NCI-H2171 treated with DMSO at 0.1 percent for 48 hours (cell line): ENCODE results near the gene USH1G.
A peak's percentile ranks its signal among the peaks of the same experiment; 100 is the strongest.

ENCODE experiments used
- DNase-seq: peaks from one replicate; lab custom pipeline; 2025; lab: John Stamatoyannopoulos, UW

Gene USH1G

GRCh38 chr17:74903034-74903433, 20.0 kb downstream of the USH1G start:
- no peak for DNase-seq

DNA sequence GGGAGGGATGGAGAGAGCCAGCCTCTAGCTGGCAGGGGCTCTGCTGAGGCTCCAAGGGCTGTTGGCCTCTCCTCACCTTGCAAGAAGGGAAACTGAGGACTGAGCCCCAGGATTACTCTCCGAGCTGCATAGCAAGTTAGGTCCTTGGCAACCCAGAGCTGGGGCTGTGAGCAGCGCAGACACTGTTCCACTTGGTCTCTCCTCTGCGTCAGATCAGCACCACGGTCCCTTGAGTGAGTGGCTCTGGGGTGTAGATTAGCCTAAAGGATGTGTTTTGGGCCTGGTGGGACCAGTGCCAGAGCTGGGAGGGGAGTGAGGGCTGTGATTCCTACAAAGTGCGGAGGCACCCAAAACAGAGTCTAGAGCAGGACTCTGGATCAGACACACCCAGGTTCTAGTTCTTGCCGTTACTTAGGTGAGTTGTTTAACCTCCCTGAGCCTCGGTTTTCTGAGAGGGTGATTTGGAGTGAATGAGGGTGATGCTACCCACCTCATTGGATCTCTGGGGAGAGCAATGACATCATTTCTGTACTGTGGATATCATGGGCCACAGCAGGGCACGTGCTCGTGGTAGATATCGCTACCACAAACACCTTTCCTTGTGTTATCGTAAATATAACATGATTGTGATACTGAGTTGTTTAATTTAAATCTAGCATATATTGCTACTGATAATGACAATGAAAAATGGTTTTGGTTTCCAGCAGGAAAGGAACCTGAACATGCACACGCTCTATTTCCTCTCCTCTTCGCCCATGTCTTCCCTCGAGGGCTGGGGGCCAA, 21.5 kb downstream of the USH1G start:
- DNase-seq, result no peak

DNA sequence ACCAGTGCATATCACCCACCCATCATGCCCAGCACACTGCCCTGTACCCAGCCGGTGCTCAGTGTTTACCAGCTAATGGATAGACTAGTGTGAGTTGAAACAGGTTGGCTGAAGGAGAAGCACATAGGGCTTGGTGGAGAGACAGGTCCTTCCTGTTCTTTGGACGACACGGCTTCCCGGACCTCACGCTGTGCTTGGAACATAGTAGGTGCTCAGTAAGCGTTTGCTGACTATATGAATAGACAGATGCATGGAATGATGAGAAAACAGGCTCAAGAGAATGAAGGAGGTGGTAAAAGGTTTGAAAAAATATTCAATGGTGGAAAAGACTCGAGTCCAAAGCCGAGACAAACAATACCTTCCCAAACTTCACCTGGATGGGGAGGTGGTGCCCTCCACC, 22.8 kb downstream of the USH1G start:
- no peak for DNase-seq

GRCh38 chr17:74898376-74898946, 24.6 kb downstream of the USH1G start:
- DNase-seq, result no peak

- DNase-seq, result no peak
Measured at GRCh38 chr17:74893936-74894671, 29.0 kb downstream of the USH1G start.

DNA sequence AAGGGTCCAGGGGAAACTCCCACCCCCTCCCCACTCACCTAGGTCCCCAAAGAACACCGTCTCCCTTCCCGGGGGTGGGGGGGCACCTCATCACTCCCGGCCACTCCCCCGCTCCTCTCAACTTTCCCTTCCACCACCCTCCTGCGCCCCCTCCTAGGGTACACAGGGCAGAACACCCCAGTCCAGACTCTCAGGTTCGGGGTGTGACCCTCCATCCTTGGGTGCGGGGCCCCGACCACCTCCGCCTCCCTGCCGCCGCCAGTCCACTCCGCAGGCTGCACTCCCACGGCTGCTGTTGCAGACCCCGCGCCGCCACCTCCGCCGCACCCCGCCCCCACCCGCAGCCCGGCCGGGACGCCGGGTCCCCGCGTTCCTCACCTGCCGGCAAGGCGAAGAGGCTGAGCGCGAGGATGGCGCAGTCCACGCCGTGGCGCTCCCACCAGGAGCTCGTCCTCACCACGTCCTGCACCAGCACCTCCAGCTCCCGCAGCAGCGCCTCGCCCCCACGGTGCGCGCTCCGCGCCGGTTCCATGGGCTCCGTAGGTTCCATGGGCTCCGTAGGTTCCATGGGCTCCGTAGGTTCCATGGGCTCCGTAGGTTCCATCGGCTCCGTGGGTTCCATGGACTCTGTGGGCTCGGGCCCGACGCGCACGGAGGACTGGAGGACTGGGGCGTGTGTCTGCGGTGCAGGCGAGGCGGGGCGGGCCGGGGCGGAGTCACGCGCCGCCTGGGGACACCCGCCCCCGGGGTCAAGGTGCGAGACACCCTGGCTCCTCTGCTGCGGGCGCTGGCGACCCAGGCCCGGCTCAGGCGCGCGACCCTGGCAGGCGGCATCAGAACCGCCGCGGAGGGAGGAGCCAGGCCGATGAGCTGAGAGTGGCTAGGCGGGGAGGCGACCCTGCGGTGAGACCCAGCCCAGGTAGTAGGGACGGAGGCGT, 29.8 kb downstream of the USH1G start, which contains the start of gene FADS6:
TSS of gene FADS6 (minus strand) at position 660 of the 938 bp plus-strand sequence. CDS start at position 622, 38 bp downstream.
- no peak for DNase-seq

GRCh38 chr17:74892013-74892841, 30.8 kb downstream of the USH1G start:
- DNase-seq, result no peak

- DNase-seq, result no peak
Measured at GRCh38 chr17:74890554-74890953, 32.5 kb downstream of the USH1G start.

GRCh38 chr17:74888469-74888868, 34.6 kb downstream of the USH1G start:
- DNase-seq, result no peak

- DNase-seq, result no peak
Measured at GRCh38 chr17:74883241-74883745, 39.8 kb downstream of the USH1G start.

DNA sequence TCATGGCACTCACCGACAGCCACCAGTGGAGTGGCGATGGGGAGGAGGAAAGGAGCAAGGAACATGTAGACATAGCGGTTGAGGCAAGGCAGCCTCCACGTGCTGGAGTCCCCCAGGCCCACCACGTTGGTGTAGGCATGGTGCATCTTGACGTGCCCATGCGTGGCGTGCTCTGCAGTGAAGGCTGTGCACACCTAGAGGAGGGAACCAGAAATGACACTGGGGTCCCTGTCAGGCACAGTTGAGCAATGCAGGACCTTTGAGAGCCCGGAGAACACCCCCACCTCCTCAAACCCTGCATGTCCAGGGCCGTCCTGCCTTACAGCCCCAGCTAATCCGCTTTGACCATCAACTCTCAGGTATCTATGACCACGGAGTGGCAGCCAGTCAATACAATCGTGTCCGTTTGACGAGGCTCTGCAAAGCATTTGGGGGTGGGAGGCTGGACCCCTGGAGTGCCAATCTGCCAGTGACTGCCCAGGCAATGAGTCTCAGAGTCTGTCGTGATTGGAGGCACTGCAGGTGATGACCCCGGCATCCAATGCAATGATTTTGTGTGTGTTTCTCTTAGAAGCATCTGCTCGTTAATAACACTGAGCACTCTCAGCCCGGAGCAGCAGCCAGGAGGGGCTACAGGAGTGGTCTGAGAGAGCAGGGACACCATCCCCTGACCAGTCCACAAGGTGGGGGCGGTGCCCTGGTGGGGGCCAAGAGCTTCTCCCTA, 40.4 kb downstream of the USH1G start:
- DNase-seq, result no peak

GRCh38 chr17:74881073-74881472, 42.0 kb downstream of the USH1G start:
- no peak for DNase-seq

GRCh38 chr17:74879308-74879707, 43.7 kb downstream of the USH1G start:
- DNase-seq, result no peak

GRCh38 chr17:74878658-74879057, 44.4 kb downstream of the USH1G start:
- no peak for DNase-seq

GRCh38 chr17:74877592-74878548, 45.2 kb downstream of the USH1G start:
- DNase-seq, result no peak

DNA sequence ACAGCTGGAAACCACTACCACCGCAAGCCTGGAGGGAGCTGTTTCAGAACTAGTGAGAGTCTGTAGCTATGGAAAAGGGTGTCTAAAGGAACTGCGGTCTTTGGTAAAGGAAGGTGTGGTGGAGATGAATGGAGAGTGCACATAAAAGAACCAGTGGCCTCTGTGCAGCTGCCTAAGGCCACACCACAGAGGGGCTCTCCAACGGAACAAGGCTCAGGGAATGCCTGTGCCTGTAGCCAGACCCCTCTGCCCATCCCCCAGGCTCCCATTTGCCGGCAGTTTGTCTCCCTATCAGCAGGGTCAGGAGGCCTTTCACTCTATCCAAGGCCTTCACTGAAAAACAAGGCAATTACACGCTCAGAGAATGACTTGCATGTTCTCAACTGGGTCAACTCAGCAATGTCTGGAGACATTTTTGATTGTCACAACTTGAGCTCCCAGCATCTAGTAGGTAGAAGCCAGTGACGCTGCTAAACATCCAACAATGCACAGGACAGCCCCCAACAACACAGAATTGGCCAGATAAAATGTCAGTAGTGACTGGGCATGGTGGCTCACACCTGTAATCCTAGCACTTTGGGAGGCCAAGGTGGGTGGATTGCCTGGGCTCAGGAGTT, 47.0 kb downstream of the USH1G start:
- DNase-seq, result no peak

GRCh38 chr17:74875155-74875976, 47.7 kb downstream of the USH1G start:
- peak; percentile 57 for DNase-seq
